GM18951 (cell line): ENCODE data around the gene ASPG.

Experiments used
- POLR2A ChIP-seq: IDR thresholded peaks from 4 replicates; pipeline ENCODE4 v1.6.1; 2011; ENCODE audit warnings: mild to moderate bottlenecking; ENCODE audit not compliant: insufficient read length, insufficient read depth; ENCODE audit errors: extremely low read depth
- in situ Hi-C: fragments of 300-500 bp; cut with MboI; formaldehyde crosslinking; loops from one replicate; pipeline ENCODE4 v1.12.0; 2022; ENCODE audit warnings: low sequenced_read_pairs, mixed read lengths, inconsistent platforms; ENCODE audit not compliant: unreplicated experiment

ASPG gene

GRCh38 chr14:104085032-104085888, at the start of gene ASPG:
TSS of gene ASPG (plus strand) at chr14:104085700. CDS start at chr14:104085771, 71 bp downstream.
- in situ Hi-C loops, result no loop called here
- no peak for TF ChIP-seq POLR2A

DNA sequence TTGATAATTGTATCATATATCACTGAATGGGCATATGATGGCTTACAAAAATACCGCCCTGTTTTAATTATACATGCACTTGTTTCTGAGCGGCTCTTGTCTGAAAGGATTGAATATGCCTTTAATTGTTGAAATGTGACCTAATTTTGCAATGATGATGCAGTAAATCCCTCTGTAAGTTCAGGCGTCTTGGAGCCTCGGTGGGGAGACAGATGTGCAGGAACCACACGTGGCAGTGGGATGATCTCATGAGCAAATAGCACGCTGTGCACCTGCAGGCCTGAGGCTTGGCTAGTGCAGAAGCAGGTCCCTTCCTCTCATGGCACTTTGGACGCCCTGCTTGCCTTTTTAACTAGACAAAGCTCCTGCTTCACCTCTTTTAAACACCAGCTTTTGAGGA, 49.3 kb upstream of the ASPG start:
- no peak for TF ChIP-seq POLR2A
- in situ Hi-C loops, result no loop called here

DNA sequence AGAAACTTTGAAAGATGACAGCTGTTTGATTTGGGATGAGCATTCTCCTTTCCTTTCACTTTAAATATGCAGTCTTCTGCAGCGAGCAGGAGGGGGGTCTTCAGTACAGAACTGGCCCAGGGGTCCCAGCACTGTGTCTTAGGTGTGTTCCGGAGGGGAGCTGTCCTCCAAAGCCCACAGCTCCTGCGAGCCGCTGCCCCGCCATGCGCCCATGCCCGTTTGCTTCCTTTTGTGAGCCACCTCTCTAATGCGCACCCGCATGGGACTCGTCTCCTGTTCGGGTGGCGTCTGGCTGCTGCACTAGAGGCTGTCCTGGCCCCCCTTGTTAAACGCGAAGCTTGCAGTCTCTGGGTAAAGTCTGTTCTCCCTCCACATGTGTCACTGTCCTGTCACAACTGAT, 48.4 kb upstream of the ASPG start:
- no peak for TF ChIP-seq POLR2A
- in situ Hi-C loops, result no loop called here

- TF ChIP-seq POLR2A, result no peak
- in situ Hi-C loops, result no loop called here
These were observed 47.6 kb upstream of the ASPG start for GRCh38 chr14:104037903-104038302.

GRCh38 chr14:104039214-104039613, 46.3 kb upstream of the ASPG start:
- in situ Hi-C loops, result no loop called here
- no peak for TF ChIP-seq POLR2A

DNA sequence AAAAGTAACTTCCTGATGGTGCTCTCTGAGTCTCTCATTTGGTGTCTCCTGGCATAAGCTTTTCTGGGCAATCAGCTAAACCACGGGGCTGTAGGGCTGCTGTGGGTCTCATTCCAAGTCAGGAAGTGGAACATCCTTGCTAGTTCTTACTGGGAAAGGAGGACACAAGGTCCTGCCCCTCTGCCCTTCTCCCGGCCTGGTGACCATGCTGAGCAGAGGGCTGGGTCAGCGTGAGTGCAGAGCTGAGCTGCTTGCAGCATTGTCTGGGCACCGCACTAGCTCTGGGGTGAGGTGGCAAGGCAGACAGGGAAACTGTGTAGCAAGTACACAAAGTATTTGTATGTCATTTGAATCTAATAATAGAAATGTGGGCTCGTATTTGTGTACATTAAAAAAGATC, 45.0 kb upstream of the ASPG start:
- in situ Hi-C loops, result no loop called here
- no peak for TF ChIP-seq POLR2A

DNA sequence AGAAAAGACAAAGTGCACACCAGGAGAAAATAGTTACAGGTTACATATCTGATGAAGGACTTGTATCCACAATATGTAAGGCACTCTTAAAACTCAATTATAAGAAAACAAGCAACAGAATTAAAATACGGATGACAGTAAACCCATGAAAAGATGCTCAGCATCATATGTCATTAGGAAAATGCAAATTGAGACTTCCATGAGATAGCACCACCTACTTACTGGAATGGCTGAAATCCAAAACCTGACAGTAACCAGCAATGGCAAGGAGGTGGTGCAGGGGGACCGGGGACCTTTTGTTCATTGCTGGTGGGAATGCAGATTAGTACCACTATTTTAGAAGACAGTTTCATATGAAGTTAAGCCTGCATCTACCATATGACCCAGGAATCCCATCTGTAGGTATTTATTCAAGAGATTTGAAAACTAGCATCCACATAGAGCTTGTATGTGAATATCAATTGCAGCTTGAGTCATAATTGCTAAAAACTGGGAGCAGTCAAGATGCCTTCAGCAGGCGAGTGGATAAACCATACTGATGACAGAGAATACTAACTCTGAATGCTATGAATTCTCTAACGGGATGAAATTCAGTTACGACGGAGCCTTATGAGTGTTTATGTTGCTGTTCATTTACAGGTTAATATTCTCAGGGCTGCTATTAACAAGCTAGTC, 43.9 kb upstream of the ASPG start:
- in situ Hi-C loops, result no loop called here
- no peak for TF ChIP-seq POLR2A

GRCh38 chr14:104044016-104044415, 41.5 kb upstream of the ASPG start:
- TF ChIP-seq POLR2A, result no peak
- in situ Hi-C loops, result no loop called here

GRCh38 chr14:104047761-104048160, 37.7 kb upstream of the ASPG start:
- in situ Hi-C loops, result no loop called here

GRCh38 chr14:104048758-104049507, 36.6 kb upstream of the ASPG start:
- in situ Hi-C loops, result no loop called here
- TF ChIP-seq POLR2A, result no peak

More at GRCh38 chr14:104047761-104048160, 37.7 kb upstream of the ASPG start:
- no peak for TF ChIP-seq POLR2A

DNA sequence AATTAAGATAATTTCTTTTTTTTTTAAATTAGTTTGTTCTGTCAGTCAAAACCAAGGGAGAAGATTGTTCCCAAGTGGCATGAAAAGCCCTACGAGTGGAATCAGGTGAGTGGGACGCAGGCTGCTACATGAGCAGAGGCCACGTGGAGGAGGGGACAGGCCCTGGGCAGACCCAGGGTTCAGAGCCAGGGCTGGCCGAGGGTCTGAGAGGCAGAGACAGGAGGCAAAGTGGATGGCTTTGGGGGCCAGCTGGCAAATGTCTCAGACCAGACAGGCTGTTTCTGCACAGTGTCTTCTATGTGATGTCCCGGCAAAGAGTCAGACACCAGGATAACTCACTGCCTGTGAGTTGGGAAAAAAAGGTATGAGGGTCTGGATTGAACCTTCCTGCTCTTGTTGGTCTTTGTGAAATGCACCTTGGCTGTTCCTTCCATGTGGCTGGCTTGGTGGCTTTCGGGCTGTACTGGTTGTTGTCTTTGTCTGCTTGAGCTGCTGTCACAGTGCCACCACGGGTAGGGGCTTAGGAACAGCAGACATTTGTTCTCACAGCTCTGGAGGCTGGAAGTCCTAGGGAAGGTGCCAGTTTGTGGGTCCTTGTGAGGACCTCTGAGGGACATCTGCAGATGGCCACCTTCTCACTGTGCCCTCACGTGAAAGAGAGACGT, 35.8 kb upstream of the ASPG start:
- no peak for TF ChIP-seq POLR2A
- in situ Hi-C loops, result no loop called here

- in situ Hi-C loops, result no loop called here
- no peak for TF ChIP-seq POLR2A
These were observed 34.2 kb upstream of the ASPG start for GRCh38 chr14:104051092-104051813.
